HEK293 (cell line): ENCODE measurements around the gene EPO.

Experiments
- CTCF ChIA-PET: fragments of 350-600 bp; formaldehyde crosslinking; extraction: SDS; loops from one replicate; lab custom pipeline; 2021; ENCODE audit warnings: antibody characterized with exemption; lab: Yijun Ruan, JAX
- POLR2A ChIA-PET: fragments of 300-600 bp; formaldehyde crosslinking; extraction: SDS; loops from one replicate; lab custom pipeline; 2020; ENCODE audit warnings: antibody characterized with exemption, inconsistent platforms; lab: Yijun Ruan, JAX
- H3K27ac ChIP-seq: fragments of 200-500 bp; sonication (Bioruptor generic); 2 replicates; pipeline ENCODE4 v1.5.1; 2014; ENCODE audit warnings: low read depth, low read length, control low read depth, inconsistent platforms; ENCODE audit errors: extremely low read depth
- H3K36me3 ChIP-seq, 2 experiments: fragments of 200-500 bp in 1 of 2; sonication (Bioruptor generic) in 1 of 2; 1 replicate in 1 of 2; 2 replicates in 1 of 2; pipeline ENCODE4 v1.5.1; 2014 to 2017; ENCODE audit warnings: inconsistent platforms in 2 of 2, low read length in 2 of 2; ENCODE audit not compliant: control insufficient read depth in 2 of 2, insufficient read depth in 1 of 2
- H3K4me1 ChIP-seq: fragments of 200-500 bp; sonication (Bioruptor generic); 2 replicates; pipeline ENCODE4 v1.5.1; 2014; ENCODE audit warnings: mild to moderate bottlenecking, low read length, inconsistent platforms; ENCODE audit not compliant: control insufficient read depth, insufficient read depth
- H3K4me3 ChIP-seq: 2 replicates; pipeline ENCODE4 v1.5.1; 2011; ENCODE audit warnings: low read depth, mild to moderate bottlenecking, control low read depth, low read length, moderate library complexity
- H3K9me3 ChIP-seq: fragments of 200-500 bp; sonication (Bioruptor generic); 2 replicates; pipeline ENCODE4 v1.5.1; 2014; ENCODE audit warnings: low read depth, low read length, inconsistent platforms; ENCODE audit not compliant: control insufficient read depth, insufficient read depth
- EGR2 ChIP-seq: fragments of 450-650 bp; formaldehyde crosslinking; IDR thresholded peaks from 2 replicates; pipeline ENCODE4 v1.5.1; 2016; ENCODE audit warnings: low read depth, missing biosample characterization, missing genetic modification characterization
- ZBTB7A ChIP-seq: fragments of 450-650 bp; formaldehyde crosslinking; IDR thresholded peaks from 2 replicates; pipeline ENCODE4 v1.5.1; 2016; ENCODE audit warnings: low read depth, missing biosample characterization, missing genetic modification characterization
- ZFP37 ChIP-seq: fragments of 450-650 bp; formaldehyde crosslinking; IDR thresholded peaks from 2 replicates; pipeline ENCODE4 v1.5.1; 2016; ENCODE audit warnings: missing biosample characterization, missing genetic modification characterization
- ZNF133 ChIP-seq: fragments of 450-650 bp; formaldehyde crosslinking; IDR thresholded peaks from 2 replicates; pipeline ENCODE4 v1.5.1; 2016; ENCODE audit warnings: missing biosample characterization, missing genetic modification characterization
- ZNF175 ChIP-seq: fragments of 450-650 bp; formaldehyde crosslinking; IDR thresholded peaks from 2 replicates; pipeline ENCODE4 v1.5.1; 2016; ENCODE audit warnings: missing biosample characterization, missing genetic modification characterization
- ZNF23 ChIP-seq: fragments of 450-650 bp; formaldehyde crosslinking; IDR thresholded peaks from 2 replicates; pipeline ENCODE4 v1.5.1; 2016; ENCODE audit warnings: missing biosample characterization, missing genetic modification characterization, borderline replicate concordance
- ZNF37A ChIP-seq: fragments of 450-650 bp; IDR thresholded peaks from 2 replicates; pipeline ENCODE4 v1.5.1; 2018; ENCODE audit warnings: missing biosample characterization, missing genetic modification characterization
- ZNF530 ChIP-seq: fragments of 450-650 bp; formaldehyde crosslinking; IDR thresholded peaks from 2 replicates; pipeline ENCODE4 v1.5.1; 2016; ENCODE audit warnings: low read depth, missing biosample characterization, missing genetic modification characterization
- ZNF623 ChIP-seq: fragments of 450-650 bp; formaldehyde crosslinking; IDR thresholded peaks from 2 replicates; pipeline ENCODE4 v1.5.1; 2016; ENCODE audit warnings: missing biosample characterization, missing genetic modification characterization
- ZNF624 ChIP-seq: fragments of 450-650 bp; formaldehyde crosslinking; IDR thresholded peaks from 2 replicates; pipeline ENCODE4 v1.5.1; 2017; ENCODE audit warnings: missing biosample characterization, missing genetic modification characterization
- ZNF792 ChIP-seq: fragments of 450-650 bp; formaldehyde crosslinking; IDR thresholded peaks from 2 replicates; pipeline ENCODE4 v1.5.1; 2016; ENCODE audit warnings: missing biosample characterization, missing genetic modification characterization
- ZNF837 ChIP-seq: fragments of 450-650 bp; formaldehyde crosslinking; IDR thresholded peaks from 2 replicates; pipeline ENCODE4 v1.5.1; 2016; ENCODE audit warnings: missing biosample characterization, missing genetic modification characterization
- TF ChIP-seq, protein P1 (sequence below): fragments of 450-650 bp; formaldehyde crosslinking; IDR thresholded peaks from 2 replicates; pipeline ENCODE4 v1.5.1; 2016; ENCODE audit warnings: missing biosample characterization, missing genetic modification characterization, borderline replicate concordance
- TF ChIP-seq, protein P2 (sequence below): fragments of 450-650 bp; formaldehyde crosslinking; conservative IDR thresholded peaks from 2 replicates; pipeline ENCODE4 v1.5.1; 2016; ENCODE audit warnings: low read depth, missing biosample characterization, missing genetic modification characterization
- TF ChIP-seq, protein P3 (sequence below): fragments of 450-650 bp; formaldehyde crosslinking; IDR thresholded peaks from 2 replicates; pipeline ENCODE4 v1.5.1; 2016; ENCODE audit warnings: missing biosample characterization, missing genetic modification characterization, borderline replicate concordance
- TF ChIP-seq, protein P4 (sequence below): fragments of 450-650 bp; formaldehyde crosslinking; IDR thresholded peaks from 2 replicates; pipeline ENCODE4 v1.5.1; 2016; ENCODE audit warnings: missing biosample characterization, missing genetic modification characterization
- TF ChIP-seq, protein P5 (sequence below): fragments of 450-650 bp; formaldehyde crosslinking; IDR thresholded peaks from 2 replicates; pipeline ENCODE4 v1.5.1; 2016; ENCODE audit warnings: missing biosample characterization, missing genetic modification characterization

EPO gene

DNA sequence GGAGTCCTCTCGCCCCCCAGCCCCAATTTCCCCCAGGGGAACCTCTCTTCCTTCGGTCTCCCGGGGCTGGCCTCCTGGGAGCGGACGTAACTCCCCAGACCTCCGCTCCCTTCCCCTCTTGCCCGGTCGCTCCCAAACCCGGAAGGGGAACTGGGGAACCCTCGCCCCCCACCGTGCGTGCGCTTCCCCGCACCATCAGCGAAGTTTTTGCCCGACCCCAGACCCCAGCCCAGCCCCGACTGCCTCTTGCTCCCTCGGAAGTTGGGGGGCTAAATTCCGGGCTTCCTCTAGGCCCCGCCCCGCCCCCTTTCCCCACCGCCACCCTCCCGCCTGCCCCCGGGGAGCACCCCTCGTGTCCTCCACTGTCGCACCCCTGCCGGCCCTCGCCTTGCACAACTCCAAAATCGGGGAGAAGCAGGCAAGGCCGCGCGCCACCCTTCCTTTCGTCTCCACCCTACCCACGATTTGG lies 46.3 kb upstream of the EPO start (continued):
- TF ChIP-seq, protein P1, sequence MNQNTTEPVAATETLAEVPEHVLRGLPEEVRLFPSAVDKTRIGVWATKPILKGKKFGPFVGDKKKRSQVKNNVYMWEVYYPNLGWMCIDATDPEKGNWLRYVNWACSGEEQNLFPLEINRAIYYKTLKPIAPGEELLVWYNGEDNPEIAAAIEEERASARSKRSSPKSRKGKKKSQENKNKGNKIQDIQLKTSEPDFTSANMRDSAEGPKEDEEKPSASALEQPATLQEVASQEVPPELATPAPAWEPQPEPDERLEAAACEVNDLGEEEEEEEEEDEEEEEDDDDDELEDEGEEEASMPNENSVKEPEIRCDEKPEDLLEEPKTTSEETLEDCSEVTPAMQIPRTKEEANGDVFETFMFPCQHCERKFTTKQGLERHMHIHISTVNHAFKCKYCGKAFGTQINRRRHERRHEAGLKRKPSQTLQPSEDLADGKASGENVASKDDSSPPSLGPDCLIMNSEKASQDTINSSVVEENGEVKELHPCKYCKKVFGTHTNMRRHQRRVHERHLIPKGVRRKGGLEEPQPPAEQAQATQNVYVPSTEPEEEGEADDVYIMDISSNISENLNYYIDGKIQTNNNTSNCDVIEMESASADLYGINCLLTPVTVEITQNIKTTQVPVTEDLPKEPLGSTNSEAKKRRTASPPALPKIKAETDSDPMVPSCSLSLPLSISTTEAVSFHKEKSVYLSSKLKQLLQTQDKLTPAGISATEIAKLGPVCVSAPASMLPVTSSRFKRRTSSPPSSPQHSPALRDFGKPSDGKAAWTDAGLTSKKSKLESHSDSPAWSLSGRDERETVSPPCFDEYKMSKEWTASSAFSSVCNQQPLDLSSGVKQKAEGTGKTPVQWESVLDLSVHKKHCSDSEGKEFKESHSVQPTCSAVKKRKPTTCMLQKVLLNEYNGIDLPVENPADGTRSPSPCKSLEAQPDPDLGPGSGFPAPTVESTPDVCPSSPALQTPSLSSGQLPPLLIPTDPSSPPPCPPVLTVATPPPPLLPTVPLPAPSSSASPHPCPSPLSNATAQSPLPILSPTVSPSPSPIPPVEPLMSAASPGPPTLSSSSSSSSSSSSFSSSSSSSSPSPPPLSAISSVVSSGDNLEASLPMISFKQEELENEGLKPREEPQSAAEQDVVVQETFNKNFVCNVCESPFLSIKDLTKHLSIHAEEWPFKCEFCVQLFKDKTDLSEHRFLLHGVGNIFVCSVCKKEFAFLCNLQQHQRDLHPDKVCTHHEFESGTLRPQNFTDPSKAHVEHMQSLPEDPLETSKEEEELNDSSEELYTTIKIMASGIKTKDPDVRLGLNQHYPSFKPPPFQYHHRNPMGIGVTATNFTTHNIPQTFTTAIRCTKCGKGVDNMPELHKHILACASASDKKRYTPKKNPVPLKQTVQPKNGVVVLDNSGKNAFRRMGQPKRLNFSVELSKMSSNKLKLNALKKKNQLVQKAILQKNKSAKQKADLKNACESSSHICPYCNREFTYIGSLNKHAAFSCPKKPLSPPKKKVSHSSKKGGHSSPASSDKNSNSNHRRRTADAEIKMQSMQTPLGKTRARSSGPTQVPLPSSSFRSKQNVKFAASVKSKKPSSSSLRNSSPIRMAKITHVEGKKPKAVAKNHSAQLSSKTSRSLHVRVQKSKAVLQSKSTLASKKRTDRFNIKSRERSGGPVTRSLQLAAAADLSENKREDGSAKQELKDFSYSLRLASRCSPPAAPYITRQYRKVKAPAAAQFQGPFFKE = no peak
- TF ChIP-seq ZNF624 = no peak
- TF ChIP-seq, protein P2, sequence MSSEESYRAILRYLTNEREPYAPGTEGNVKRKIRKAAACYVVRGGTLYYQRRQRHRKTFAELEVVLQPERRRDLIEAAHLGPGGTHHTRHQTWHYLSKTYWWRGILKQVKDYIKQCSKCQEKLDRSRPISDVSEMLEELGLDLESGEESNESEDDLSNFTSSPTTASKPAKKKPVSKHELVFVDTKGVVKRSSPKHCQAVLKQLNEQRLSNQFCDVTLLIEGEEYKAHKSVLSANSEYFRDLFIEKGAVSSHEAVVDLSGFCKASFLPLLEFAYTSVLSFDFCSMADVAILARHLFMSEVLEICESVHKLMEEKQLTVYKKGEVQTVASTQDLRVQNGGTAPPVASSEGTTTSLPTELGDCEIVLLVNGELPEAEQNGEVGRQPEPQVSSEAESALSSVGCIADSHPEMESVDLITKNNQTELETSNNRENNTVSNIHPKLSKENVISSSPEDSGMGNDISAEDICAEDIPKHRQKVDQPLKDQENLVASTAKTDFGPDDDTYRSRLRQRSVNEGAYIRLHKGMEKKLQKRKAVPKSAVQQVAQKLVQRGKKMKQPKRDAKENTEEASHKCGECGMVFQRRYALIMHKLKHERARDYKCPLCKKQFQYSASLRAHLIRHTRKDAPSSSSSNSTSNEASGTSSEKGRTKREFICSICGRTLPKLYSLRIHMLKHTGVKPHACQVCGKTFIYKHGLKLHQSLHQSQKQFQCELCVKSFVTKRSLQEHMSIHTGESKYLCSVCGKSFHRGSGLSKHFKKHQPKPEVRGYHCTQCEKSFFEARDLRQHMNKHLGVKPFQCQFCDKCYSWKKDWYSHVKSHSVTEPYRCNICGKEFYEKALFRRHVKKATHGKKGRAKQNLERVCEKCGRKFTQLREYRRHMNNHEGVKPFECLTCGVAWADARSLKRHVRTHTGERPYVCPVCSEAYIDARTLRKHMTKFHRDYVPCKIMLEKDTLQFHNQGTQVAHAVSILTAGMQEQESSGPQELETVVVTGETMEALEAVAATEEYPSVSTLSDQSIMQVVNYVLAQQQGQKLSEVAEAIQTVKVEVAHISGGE (tag by site-specific recombination) = peak; percentile 34

DNA sequence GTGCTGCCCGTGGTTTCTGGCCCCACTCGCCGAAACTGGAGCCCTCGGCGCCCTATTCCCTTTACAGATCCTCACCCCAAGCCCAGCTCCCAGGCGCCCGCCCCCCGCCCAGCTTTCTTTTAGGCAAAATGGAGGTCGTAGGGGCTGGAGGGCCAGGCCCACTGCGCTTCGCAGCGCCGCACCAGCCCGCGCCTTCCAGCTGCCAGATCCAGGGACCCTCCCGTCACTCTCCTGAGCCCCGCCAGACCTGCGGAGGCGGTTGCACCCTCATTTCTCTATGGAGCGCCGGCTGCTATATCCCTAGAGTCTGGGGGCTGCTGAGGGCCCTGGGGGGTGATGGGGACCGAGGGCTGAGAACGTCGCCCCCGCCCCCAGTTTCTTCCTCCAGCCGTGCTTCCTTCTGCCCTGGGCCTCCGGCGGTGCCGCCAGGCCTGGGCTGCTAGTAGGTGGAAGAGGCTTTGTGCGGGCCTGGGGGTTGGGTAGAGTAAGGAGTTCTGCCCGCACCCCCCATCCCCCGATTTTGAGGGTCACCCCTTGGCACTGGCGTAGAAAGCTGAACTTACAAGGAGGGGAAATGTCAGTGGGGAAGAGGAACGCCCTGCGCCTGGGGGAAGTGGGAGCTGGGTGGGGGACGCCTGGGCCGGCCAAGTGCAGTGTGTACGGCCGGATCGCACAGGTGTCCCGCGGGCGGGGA lies 45.7 kb upstream of the EPO start:
- Histone ChIP-seq H3K4me1 (peaks cover 5% of the 10 kb centered on the region; the same call in 1 of the 2 replicates), H3K9me3 (no peaks in the 10 kb centered on the region), H3K4me3 (peak overlapping the region; percentile 97), H3K36me3 (peaks cover 0 to 29% of the 10 kb centered on the region in 2 experiments; a peak in 2 of 3 replicates), H3K27ac (peak overlapping the region; percentile 62)
- POLR2A ChIA-PET = interaction anchor here (0.9 to 3.8 kb wide), 3 partner anchors 45 to 200 kb away, joined by 3 to 26 read pairs (median 3); partner anchors contain the start of genes FBXO24, LRCH4 and SRRT
- CTCF ChIA-PET = interaction anchor here (0.6 to 8.4 kb wide), 3 partner anchors 17 to 149 kb away, joined by 3 to 77 read pairs (median 3); no protein-coding TSS in a partner anchor
- TF ChIP-seq, protein P3, sequence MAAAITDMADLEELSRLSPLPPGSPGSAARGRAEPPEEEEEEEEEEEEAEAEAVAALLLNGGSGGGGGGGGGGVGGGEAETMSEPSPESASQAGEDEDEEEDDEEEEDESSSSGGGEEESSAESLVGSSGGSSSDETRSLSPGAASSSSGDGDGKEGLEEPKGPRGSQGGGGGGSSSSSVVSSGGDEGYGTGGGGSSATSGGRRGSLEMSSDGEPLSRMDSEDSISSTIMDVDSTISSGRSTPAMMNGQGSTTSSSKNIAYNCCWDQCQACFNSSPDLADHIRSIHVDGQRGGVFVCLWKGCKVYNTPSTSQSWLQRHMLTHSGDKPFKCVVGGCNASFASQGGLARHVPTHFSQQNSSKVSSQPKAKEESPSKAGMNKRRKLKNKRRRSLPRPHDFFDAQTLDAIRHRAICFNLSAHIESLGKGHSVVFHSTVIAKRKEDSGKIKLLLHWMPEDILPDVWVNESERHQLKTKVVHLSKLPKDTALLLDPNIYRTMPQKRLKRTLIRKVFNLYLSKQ (tag by site-specific recombination) = no peak
- TF ChIP-seq ZNF23 (tag by site-specific recombination) = no peak
- no peak for TF ChIP-seq ZNF133 (tag by site-specific recombination)
- 0 out of 2 replicates have a peak, but pooled peaks have one; percentile 18 for TF ChIP-seq ZFP37 (tag by site-specific recombination)
- no peak for TF ChIP-seq ZNF530 (tag by site-specific recombination)
- no peak for TF ChIP-seq ZNF37A
- no peak for TF ChIP-seq ZBTB7A (tag by site-specific recombination)
- TF ChIP-seq EGR2 (tag by site-specific recombination) = peak; percentile 72
- no peak for TF ChIP-seq ZNF175 (tag by site-specific recombination)
- TF ChIP-seq ZNF837 (tag by site-specific recombination) = no peak; the same call in 1 of the 2 replicates
- no peak for TF ChIP-seq ZNF623 (tag by site-specific recombination)
- TF ChIP-seq ZNF792 (tag by site-specific recombination) = no peak
- TF ChIP-seq, protein P4, sequence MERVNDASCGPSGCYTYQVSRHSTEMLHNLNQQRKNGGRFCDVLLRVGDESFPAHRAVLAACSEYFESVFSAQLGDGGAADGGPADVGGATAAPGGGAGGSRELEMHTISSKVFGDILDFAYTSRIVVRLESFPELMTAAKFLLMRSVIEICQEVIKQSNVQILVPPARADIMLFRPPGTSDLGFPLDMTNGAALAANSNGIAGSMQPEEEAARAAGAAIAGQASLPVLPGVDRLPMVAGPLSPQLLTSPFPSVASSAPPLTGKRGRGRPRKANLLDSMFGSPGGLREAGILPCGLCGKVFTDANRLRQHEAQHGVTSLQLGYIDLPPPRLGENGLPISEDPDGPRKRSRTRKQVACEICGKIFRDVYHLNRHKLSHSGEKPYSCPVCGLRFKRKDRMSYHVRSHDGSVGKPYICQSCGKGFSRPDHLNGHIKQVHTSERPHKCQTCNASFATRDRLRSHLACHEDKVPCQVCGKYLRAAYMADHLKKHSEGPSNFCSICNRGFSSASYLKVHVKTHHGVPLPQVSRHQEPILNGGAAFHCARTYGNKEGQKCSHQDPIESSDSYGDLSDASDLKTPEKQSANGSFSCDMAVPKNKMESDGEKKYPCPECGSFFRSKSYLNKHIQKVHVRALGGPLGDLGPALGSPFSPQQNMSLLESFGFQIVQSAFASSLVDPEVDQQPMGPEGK (tag by site-specific recombination) = peak; percentile 84
- TF ChIP-seq, protein P5, sequence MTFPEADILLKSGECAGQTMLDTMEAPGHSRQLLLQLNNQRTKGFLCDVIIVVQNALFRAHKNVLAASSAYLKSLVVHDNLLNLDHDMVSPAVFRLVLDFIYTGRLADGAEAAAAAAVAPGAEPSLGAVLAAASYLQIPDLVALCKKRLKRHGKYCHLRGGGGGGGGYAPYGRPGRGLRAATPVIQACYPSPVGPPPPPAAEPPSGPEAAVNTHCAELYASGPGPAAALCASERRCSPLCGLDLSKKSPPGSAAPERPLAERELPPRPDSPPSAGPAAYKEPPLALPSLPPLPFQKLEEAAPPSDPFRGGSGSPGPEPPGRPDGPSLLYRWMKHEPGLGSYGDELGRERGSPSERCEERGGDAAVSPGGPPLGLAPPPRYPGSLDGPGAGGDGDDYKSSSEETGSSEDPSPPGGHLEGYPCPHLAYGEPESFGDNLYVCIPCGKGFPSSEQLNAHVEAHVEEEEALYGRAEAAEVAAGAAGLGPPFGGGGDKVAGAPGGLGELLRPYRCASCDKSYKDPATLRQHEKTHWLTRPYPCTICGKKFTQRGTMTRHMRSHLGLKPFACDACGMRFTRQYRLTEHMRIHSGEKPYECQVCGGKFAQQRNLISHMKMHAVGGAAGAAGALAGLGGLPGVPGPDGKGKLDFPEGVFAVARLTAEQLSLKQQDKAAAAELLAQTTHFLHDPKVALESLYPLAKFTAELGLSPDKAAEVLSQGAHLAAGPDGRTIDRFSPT (tag by site-specific recombination) = peak; percentile 39; the same call in 1 of the 2 replicates
